UCSD-AML1 (cell line): ENCODE measurements around the gene UNC93A.

Source experiments
- DNase-seq: peaks from one replicate; lab custom pipeline; 2025; ENCODE audit not compliant: unreplicated experiment; lab: John Stamatoyannopoulos, UW

The UNC93A gene

DNA sequence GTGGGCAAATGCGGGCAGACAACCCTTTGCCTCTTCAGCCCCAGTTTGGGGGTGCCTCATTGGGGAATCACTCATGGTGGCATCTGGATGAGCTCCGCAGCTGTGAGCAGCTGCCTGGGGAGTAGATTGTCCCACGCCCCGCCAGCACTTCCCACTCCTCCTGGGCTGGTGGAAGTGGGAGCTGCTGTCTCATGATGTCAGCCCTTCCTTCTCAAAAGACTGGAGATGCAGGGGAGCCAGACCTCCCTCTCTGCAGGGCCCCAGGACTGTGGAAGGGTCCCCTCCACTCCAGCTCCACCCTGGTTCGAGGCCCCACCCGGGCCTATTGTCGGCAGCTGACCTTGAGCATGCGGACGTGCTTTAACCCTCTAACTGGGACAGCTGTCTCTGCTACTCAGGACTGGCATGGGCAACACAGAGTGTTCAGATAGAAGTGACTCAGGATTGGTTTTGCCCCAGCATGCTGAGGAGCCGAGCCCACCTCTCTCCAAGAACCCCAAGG is 2.0 kb downstream of the UNC93A start:
- DNase-seq: no peak

DNA sequence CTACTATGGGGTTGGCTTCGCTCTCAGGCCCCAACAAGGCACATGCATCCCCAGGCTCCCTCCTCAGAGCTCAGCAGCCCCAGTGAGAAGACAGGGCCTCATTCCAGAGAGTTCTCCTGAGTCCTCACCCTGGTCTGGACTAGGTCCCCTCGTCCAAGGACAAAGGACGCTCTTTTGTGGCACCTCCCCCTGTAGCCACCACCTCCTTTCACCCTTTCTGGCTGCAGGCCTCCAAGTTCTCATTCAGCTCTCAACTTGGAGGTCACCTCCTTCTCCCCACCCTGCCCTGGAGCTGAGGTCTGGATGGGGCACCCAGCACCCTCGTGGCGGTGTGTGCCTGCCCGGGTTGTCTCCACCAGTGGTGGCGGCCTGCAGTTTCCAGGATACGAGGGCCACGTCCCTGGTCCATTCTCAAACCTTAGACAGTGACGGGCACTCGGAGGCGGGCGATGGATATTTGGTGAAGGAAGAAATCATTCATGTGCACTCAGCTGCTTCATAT is 2.5 kb downstream of the UNC93A start:
- no peak for DNase-seq

DNA sequence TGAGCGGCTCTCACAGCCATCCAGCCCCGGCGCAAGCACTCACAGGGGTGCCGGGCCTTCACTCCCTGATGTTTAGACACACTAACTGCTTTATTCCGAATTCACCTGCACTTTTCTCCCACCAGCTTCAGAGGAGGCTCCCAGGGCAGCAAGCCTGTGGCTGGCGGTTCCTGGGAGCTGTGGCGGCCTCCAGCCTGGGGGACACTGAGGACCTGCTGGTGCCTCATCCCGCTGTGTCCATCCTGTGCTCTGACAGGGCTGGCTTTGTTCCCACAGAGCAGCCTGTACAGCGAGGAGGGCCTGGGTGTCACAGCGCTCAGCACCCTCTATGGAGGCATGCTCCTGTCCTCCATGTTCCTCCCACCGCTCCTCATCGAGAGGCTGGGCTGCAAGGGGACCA is 3.1 kb downstream of the UNC93A start:
- no peak for DNase-seq

DNA sequence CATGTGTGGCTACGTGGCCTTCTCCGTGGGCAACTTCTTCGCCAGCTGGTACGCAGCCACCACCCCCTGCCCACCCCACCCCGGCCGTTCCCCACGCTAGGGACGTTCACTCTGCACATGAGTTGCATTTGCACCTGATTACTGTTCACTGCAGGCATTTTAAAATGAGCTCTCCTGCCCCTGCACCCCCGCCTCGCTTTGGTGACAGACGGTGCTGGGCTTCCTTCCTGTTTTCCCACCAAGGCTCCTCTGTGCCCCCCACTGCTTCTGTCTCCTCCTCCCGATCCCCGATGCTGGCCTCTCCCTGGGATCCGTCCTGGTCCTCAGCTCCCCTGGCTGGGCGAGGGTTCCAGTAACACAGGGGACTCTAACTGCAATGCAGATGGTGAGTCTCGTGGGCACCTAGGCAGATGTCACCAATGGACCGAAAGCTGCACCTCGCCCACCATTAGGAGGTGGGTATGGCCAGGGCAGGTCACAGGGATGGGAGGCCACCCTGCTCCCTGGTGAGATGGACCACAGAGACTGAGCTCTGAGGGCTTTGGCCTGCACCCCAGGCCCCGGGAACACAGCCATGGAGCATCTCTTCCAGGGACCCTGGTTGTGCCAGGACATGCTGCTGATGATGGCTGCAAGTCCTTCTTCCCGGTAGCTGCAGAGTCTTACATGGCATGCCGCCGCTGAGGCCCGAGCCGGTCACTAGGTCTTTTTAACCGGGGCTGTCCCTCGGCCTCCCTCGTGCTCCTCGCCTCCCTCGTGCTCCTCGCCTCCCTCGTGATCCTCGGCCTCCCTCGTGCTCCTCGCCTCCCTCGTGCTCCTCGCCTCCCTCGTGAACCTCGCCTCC is 3.8 kb downstream of the UNC93A start:
- no peak for DNase-seq

DNA sequence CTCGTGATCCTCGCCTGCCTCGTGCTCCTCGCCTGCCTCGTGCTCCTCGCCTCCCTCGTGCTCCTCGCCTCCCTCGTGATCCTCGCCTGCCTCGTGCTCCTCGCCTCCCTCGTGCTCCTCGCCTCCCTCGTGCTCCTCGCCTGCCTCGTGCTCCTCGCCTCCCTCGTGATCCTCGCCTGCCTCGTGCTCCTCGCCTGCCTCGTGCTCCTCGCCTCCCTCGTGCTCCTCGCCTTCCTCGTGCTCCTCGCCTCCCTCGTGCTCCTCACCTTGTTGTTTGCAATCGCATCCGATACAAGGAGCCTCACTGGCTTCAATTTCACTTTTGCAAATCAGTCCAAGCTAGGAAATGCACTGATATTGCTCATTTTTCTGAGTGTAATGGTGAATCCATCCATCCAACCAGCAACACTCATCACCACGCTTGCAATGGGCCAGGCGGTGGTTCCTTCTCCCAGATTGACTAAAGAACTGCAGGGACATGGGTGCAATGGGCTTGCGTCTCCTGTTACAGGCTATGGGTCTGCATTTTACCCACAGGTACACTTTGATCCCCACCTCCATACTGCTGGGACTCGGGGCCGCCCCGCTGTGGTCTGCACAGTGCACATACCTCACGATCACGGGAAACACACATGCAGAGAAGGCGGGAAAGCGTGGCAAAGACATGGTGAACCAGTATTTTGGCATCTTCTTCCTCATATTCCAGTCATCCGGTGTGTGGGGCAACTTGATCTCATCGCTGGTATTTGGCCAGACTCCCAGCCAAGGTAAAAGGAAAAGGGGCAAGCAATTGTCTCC is 4.6 kb downstream of the UNC93A start:
- no peak for DNase-seq

DNA sequence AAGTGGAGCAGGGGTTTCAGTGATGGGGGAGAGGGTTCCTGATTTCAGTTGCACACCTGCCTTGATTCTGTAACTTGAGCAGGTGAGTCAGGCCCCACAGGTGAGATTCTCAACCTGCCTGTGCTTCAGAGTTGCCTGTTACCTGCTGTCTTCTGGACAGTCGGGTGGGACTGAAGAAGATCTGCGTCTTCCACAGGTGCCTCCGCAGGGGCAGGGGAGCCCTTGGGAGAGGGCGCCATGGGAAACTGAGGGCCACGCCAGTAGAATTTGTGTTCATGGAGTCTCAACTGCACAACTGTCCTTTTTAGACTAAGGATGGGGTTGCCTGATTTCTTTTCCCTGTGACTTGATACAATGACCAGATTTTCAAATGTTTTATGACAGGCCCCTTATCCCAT is 5.2 kb downstream of the UNC93A start:
- no peak for DNase-seq

DNA sequence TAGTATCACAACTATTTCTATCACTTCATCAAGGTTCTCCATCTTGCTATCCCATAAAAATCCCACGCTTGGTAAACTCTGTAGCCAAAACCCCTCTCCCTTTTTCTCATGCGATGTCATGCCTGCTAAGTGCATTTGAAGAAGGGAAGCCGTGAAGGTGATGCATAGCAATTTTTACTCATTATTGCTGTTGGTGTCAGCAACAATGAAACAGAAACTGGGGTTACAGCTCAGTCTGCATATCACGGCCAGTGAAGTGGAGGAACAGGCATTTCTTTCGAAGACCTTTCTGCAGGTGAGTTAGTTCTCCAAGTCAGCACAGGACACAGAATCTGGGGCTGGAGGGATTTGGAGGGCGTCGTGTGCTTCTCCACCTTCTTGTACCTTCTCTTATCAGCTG is 5.8 kb downstream of the UNC93A start:
- no peak for DNase-seq

DNA sequence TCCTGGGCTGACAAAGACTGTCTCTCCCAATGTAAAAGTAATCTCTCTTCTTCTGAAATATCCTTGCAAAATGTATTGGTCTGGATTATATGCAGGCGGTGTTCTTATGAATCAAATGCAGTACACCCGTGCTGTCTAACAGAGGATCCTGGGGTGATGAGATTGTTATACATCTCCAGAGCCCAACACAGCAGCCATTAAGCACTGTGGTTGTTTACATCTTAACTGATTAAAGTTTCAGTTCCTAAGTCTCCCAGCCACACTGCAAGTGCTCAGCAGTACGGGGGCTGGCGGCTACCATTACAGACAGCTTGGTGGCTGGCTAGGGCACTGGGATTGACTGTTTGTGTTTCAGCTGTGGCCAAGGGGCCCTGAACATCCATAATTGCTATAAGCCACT is 7.0 kb downstream of the UNC93A start:
- DNase-seq: no peak

DNA sequence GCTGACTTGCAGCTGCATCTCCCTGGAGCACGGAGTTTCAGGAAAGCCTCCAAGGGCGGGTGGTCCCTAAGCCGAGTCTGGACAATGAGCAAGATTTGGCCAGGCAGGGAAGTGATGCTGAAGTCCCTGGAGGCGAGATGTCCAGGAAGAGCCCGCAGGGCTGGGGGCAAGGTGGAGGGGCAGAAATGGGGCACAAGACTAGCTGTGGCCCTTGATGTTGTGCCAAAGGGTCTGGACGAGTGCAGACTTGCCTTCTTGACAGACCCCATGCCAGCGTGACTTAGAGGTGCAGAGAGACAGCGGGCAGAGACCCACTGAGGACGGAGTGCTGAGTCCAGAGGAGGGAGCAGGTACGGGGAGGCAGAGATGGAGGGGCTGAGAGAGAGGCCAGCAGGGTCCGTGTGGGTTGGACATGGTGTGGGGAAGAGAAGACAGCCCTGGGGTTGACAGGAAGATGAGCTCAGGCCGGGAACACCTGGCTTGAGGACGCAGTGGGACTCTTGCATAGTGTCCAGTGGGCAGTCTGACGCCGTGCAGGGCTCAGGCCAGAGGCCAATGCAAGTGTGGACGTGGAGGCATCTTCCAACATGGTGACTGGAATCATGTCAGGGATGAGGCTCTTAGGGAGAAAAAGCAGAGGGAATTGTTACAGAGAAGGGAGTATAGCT is 8.7 kb downstream of the UNC93A start:
- DNase-seq: no peak

DNA sequence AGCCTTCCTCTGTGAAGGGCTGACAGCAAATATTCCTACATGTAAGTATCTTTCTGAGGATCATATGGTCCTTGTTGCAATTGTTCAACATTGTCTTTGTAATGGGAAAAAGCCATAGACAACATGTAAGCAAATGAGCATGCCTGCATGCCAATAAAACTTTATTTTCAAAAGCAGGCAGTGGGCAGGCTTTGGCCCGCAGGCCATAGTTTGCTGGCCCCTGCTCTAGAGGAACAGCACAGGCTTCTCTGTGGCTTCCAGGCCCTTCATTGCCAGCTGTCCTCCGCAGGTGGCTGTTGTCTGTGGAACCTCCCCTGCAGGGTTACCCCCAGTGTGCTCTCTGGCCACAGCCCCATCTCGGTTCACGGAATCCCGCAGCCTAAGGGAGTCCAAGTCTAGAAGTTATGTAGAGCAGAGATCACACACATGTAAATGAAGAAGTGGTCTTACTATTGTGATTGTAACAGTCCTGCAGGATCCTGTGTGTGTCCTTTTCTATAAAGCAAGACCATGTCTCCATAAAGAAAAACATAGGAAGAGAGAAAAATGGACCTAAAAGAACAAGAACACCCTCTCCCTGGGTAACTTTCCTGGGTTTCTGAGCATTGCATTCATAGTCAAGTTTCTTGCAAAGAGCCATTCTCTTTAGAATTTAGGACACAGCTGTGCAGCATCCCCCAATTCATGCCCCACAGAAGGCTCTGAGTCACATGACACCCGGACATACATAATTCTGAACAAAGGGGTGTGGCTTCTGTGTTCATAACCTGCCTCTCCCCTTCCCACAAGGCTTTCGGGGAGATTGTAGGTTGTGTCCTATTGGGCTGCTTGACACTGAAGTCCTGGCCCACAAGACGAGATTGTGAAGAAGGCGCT is 10.0 kb downstream of the UNC93A start:
- no peak for DNase-seq

DNA sequence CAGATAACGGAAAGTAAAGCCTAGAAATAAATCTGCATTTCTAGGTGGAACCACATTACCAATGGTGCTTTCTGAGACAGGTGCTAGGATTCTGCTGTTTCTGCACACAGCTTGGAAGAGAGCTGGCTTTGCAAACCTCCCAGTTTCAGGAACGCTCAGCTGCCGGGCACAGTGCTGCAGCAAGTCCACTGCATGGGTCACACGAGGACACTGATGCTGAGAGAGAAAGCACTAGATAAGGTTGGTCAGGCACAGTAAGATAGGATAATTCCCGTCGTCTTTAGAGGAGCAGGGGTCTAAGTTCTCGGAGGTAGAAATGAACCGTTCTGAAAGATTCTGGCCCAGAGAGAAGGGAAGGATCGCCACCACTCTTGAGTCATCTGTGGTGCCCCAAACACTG is 11.0 kb downstream of the UNC93A start:
- no peak for DNase-seq

DNA sequence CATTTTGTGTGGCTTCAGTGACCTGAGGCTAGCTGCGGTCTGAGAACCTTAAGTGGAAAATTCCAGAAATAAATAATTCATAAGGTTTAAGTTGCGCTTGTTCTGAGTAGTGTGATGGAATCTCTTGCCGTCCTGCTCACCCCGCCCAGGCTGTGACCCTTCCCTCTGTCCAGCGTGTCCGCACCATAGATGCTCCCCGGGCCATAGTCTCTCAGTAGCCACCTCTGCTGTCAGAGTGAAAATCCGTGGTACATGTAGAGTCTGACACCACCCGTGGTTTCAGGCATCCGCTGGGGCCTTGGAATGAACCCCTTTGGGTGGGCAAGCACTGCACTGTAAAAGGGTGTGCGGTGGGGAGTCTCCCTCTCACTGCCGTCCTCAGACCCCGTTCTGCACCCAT is 11.7 kb downstream of the UNC93A start:
- DNase-seq: no peak

DNA sequence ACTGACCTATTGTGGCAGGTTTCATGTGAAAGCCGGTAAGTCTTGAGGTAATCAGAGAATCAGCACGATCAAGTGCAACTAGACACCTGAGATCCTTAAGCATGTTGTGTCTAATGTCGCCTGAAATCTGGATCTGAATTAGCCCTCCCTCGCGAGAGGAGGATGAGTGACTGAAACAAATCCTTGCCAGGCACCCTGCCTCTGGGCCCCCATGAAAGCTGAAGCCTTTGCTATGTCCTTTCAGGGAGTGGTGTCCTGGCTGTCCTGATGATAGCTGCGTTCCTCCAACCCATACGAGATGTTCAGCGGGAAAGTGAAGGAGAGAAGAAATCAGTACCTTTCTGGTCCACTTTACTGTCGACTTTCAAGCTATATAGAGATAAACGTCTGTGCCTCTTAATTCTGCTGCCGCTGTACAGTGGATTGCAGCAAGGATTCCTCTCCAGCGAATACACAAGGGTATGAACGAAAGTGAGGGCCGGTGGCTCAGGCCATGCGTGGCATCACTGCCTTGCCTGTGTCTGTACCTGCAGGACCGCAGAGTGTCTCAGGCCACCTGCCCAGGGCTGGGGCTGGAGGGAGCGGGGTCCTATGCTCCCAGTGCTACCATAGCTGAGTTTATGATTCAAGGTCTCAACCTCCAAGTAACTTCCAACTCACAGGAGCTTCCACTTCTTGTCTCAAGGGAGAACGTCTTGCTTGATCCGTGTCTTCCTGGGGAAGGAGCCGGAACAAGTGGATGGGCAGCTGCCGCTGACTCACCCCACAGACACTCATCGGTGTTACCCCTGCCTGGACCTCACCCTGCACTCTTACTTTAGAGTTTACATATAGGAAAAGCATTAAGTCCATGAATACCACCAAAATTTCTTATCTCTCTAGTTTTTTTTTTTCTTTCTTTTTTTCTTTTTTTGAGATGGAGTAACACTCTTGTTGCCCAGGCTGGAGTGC is 12.8 kb downstream of the UNC93A start:
- no peak for DNase-seq

DNA sequence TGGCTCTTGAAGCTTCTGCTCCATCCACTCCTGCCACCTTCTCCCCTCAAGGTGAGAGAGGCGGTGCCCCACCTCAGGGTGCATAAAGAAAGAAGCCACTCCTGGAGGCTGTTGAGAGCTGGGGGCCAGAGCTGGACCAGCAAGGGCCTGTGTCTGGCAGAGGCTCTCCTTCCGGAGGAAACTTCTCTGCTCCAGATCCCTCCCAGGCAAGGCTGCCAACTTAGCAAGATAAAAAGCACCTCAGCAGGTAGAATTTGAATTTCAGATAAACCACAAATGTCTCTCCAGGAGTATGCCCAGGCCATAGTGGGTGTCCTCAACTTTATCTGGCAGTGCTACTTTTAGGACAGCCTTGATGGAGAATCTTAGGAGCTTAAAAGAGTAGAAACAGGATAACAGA is 13.8 kb downstream of the UNC93A start:
- no peak for DNase-seq

DNA sequence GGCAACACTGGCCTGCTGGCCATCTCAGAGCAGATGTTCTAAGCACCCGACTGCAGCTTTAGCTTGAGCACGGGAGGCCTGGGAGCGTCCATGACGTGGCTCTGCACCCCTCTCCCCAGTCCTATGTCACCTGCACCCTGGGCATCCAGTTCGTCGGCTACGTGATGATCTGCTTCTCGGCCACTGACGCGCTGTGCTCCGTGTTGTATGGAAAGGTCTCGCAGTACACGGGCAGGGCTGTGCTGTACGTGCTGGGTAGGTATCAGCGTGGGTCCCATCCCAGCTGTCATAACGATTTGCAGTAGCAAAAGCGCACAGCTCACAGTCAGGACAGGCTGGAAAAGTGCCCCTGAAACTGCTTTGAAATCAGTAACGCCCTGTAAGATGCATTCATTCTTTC is 14.7 kb downstream of the UNC93A start:
- no peak for DNase-seq

DNA sequence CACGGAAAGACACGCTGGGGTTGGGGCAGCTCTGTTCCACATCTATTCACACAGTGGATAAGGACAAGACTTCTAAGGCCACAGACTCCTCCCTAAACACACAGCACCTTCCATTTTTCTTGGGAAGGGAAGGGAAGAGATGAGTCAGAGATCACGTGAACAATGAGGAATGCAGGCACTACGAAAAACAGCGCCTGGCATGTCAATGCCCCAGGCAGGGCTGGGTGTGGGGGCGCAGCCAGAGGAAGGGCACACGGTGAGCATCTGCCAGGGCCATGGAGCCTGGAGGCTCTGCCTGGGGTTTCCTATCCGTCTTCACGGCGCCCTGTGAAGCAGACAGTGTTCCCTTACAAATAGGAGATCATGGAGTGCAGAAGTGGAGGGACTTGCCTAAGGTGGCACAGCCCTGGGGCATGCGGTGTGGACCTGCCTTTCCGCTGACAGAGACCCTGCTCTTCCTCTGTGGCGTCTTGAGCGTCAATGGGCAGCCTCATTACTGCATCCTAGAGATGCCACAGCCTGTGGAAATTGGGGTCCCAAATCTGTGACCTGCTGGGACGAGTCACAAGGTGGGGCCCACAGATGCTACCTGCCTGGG is 15.4 kb downstream of the UNC93A start:
- DNase-seq: no peak

DNA sequence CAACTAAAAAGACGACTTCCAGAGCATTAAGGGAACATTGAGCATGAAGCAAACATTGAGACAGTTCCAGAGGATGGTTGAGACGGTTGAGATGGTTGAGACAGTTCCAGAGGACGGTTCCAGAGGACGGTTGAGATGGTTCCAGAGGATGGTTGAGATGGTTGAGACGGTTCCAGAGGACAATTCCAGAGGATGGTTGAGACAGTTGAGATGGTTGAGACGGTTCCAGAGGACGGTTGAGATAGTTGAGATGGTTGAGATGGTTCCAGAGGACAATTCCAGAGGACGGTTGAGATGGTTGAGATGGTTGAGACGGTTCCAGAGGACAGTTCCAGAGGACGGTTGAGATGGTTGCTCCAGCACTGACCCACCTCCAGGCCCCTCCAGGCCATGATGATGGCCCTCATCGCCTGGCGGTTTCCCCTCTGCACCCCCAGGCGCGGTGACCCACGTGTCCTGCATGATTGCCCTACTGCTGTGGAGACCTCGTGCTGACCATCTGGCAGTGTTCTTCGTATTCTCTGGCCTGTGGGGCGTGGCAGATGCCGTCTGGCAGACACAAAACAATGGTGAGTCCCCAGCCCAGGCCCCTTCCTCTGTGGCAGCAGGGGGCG is 16.3 kb downstream of the UNC93A start:
- no peak for DNase-seq

DNA sequence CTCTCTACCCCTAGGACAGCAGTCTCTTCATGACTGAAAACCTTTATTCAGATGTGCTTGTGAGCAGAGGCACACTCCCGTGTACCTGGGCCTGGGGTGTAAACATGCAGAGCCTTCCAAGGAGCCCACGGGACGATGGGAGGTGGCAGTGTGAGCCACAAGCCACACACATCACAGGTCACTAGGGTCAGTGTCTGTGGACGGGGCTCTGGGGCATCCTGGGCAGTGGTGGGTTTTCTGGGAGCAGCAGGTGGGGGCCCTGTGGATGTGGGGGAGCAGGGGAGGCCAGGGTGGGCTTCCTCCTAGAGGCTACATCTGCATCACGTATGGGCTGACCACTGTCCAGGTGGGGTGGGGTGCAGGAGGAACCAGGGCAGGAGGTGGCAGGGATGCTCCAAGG is 17.1 kb downstream of the UNC93A start:
- DNase-seq: no peak
